ENCODE results near the gene MED1. TPM values are rescaled to one million over a fixed set of nuclear protein-coding genes. Genes with fewer than 3 reads are reported as not detected.

MED1 gene
- total RNA-seq, 1 experiment from 2014 or later: 35.7 TPM

DNA sequence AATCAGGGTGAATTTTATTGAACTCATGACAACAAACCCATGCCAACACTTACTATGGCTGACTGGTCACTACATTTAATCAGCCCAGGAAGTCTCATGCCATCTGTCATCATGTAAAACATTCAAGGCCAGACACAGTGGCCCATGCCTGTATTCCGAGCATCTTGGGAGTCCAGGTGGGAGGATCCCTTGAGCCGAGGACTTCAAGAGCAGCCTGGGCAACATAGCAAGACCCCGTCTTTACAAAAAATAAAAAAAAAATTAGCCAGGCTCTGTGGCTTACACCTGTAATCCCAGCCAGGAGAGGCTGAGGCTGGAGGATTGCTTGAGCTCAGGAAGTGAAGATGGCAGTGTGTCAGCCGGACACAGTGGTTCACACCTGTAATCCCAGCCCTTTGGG is 4.9 kb upstream of the MED1 start:
- peaks cover 8% of the 10 kb centered on the region for H3K79me2 ChIP-seq (ENCODE audit: low read depth)
- no peak overlapping the region for H2AFZ ChIP-seq
- no peak overlapping the region for H3K4me3 ChIP-seq
- no peak for DNase-seq
- H4K20me1 ChIP-seq (ENCODE audit: insufficient read depth): no peaks in the 10 kb centered on the region
- TF ChIP-seq EZH2 (IDR thresholded peaks at IDR 0.05; ENCODE audit: low read depth): no peak
- TF ChIP-seq, protein P1, sequence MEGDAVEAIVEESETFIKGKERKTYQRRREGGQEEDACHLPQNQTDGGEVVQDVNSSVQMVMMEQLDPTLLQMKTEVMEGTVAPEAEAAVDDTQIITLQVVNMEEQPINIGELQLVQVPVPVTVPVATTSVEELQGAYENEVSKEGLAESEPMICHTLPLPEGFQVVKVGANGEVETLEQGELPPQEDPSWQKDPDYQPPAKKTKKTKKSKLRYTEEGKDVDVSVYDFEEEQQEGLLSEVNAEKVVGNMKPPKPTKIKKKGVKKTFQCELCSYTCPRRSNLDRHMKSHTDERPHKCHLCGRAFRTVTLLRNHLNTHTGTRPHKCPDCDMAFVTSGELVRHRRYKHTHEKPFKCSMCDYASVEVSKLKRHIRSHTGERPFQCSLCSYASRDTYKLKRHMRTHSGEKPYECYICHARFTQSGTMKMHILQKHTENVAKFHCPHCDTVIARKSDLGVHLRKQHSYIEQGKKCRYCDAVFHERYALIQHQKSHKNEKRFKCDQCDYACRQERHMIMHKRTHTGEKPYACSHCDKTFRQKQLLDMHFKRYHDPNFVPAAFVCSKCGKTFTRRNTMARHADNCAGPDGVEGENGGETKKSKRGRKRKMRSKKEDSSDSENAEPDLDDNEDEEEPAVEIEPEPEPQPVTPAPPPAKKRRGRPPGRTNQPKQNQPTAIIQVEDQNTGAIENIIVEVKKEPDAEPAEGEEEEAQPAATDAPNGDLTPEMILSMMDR (conservative IDR thresholded peaks at IDR 0.05): no peak
- ChIA-PET POLR2A (ENCODE audit: unreplicated experiment) (no interaction called here), CTCF (no interaction called here)
- H3F3A ChIP-seq (ENCODE audit: insufficient read depth, low read depth): peaks cover 14% of the 10 kb centered on the region; the same call in 1 of the 2 replicates
- intact Hi-C loops (cut with micrococcal nuclease; ENCODE audit: unreplicated experiment): no loop called here
- H3K4me2 ChIP-seq: no peak overlapping the region
- no peak overlapping the region for H3K27ac ChIP-seq
- H3K9me3 ChIP-seq (ENCODE audit: insufficient read depth, low read depth): no peaks in the 10 kb centered on the region
- H3K4me1 ChIP-seq (replicated peaks; ENCODE audit: insufficient read depth): peaks cover 6% of the 10 kb centered on the region
- H3K27me3 ChIP-seq (ENCODE audit: insufficient read depth, low read depth): no peaks in the 10 kb centered on the region
- H3K9me2 ChIP-seq (ENCODE audit: insufficient read depth): no peaks in the 10 kb centered on the region
- H3K36me3 ChIP-seq (ENCODE audit: low read depth): no peaks in the 10 kb centered on the region
- BruUV-seq (replicated peaks): no TSS peak

- no TSS peak for BruUV-seq (replicated peaks)
- Histone ChIP-seq H3K27ac (peak overlapping the region; percentile 82), H3F3A (ENCODE audit: insufficient read depth, low read depth) (peaks cover 33% of the 10 kb centered on the region), H3K9me3 (ENCODE audit: insufficient read depth, low read depth) (no peaks in the 10 kb centered on the region), H3K4me2 (peak overlapping the region; percentile 82), H3K4me3 (peak overlapping the region; percentile 95), H3K36me3 (ENCODE audit: low read depth) (peaks cover 20% of the 10 kb centered on the region), H4K20me1 (ENCODE audit: insufficient read depth) (peaks cover 12% of the 10 kb centered on the region), H3K79me2 (ENCODE audit: low read depth) (peaks cover 55% of the 10 kb centered on the region), H3K9me2 (ENCODE audit: insufficient read depth) (no peaks in the 10 kb centered on the region), H2AFZ (peak overlapping the region; percentile 84; the same call in 1 of the 2 replicates), H3K4me1 (replicated peaks; ENCODE audit: insufficient read depth) (peaks cover 6% of the 10 kb centered on the region), H3K27me3 (ENCODE audit: insufficient read depth, low read depth) (no peaks in the 10 kb centered on the region)
- ChIA-PET POLR2A (ENCODE audit: unreplicated experiment) (interaction anchor here (0.7 to 1.6 kb wide), 3 partner anchors 11 to 250 kb away, joined by 3 to 36 read pairs (median 19); partner anchors contain the start of genes CDK12 and RPL19), CTCF (no interaction called here)
- DNase-seq: peak; percentile 15 to 57
- no peak for TF ChIP-seq EZH2 (IDR thresholded peaks at IDR 0.05; ENCODE audit: low read depth)
- TF ChIP-seq, protein P1 (conservative IDR thresholded peaks at IDR 0.05): no peak
- intact Hi-C loops (cut with micrococcal nuclease; ENCODE audit: unreplicated experiment): loop anchor here (5.0 kb wide), 1 partner anchor 37 kb away; no protein-coding TSS in a partner anchor
Measured at GRCh38 chr17:39450051-39450450, 1.0 kb downstream of the MED1 start.

DNA sequence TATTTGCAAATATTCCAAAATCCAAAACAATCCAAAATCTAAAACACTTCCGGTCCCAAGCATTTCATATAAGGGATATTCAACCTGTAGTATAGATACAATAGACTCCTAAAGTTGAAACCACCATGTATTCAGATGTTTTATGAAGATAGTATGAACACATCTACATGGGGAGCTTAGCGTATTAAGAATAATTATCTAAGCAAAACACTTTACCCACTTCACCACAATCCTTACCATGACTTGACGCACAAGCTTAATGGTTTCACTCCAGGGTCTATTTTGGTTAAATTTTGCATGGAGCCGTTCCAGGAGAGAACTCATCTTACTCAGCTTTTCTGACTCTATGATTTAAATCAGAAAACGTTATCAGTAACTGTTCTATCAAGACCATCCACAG is 3.5 kb downstream of the MED1 start:
- peaks cover 12% of the 10 kb centered on the region for H4K20me1 ChIP-seq (ENCODE audit: insufficient read depth)
- H3K79me2 ChIP-seq (ENCODE audit: low read depth): peaks cover 55% of the 10 kb centered on the region
- peaks cover 28% of the 10 kb centered on the region for H3K36me3 ChIP-seq (ENCODE audit: low read depth)
- BruUV-seq (replicated peaks): no TSS peak
- peaks cover 25% of the 10 kb centered on the region for H3F3A ChIP-seq (ENCODE audit: insufficient read depth, low read depth)
- POLR2A ChIA-PET (ENCODE audit: unreplicated experiment): interaction anchor here (0.7 kb wide), 1 partner anchor 43 kb away, joined by 5 read pairs; no protein-coding TSS in a partner anchor
- no peak overlapping the region for H3K4me2 ChIP-seq
- intact Hi-C loops (cut with micrococcal nuclease; ENCODE audit: unreplicated experiment): no loop called here
- no peaks in the 10 kb centered on the region for H3K9me3 ChIP-seq (ENCODE audit: insufficient read depth, low read depth)
- H2AFZ ChIP-seq: no peak overlapping the region
- no peaks in the 10 kb centered on the region for H3K27me3 ChIP-seq (ENCODE audit: insufficient read depth, low read depth)
- TF ChIP-seq EZH2 (IDR thresholded peaks at IDR 0.05; ENCODE audit: low read depth): no peak
- TF ChIP-seq, protein P1 (conservative IDR thresholded peaks at IDR 0.05): no peak
- CTCF ChIA-PET: no interaction called here
- H3K9me2 ChIP-seq (ENCODE audit: insufficient read depth): no peaks in the 10 kb centered on the region
- peaks cover 6% of the 10 kb centered on the region for H3K4me1 ChIP-seq (replicated peaks; ENCODE audit: insufficient read depth)
- no peak overlapping the region for H3K27ac ChIP-seq
- H3K4me3 ChIP-seq: no peak overlapping the region
- DNase-seq: no peak
